MCF 10A (cell line): Measurements from ENCODE around the gene NFATC2IP. TPM values are rescaled to one million over a fixed set of nuclear protein-coding genes. Genes with fewer than 3 reads are reported as not detected.

Experiments
- BruUV-seq: library from RNA; stranded (reverse); fragments of 400-500 nt; replicated peaks from 2 replicates; lab custom pipeline; 2021; lab: Mats Ljungman, UMichigan
- CTCF ChIA-PET: fragments of 300-600 bp; sonication (Branson Sonifier 250); formaldehyde crosslinking; extraction: SDS; loops from one replicate; lab custom pipeline; 2021; ENCODE audit warnings: antibody characterized with exemption, inconsistent platforms; lab: Yijun Ruan, JAX
- POLR2A ChIA-PET: fragments of 300-600, 350-650 bp; sonication (Branson Sonifier 250); formaldehyde crosslinking; extraction: SDS; loops from one replicate; lab custom pipeline; 2020; ENCODE audit warnings: antibody characterized with exemption, inconsistent platforms; lab: Yijun Ruan, JAX
- DNase-seq: peaks from one replicate; pipeline ENCODE4 v3.0.0-alpha.2; 2018; ENCODE audit not compliant: unreplicated experiment
- H3K27ac Mint-ChIP-seq: one replicate; pipeline ENCODE4 v1.8.0; 2022; ENCODE audit warnings: mild to moderate bottlenecking, low read depth, mixed read lengths; ENCODE audit not compliant: unreplicated experiment
- H3K27me3 Mint-ChIP-seq: one replicate; pipeline ENCODE4 v1.8.0; 2022; ENCODE audit warnings: mixed read lengths; ENCODE audit not compliant: insufficient read depth, unreplicated experiment
- H3K36me3 Mint-ChIP-seq: one replicate; pipeline ENCODE4 v1.8.0; 2022; ENCODE audit warnings: mild to moderate bottlenecking, moderate library complexity, mixed read lengths; ENCODE audit not compliant: insufficient read depth, unreplicated experiment
- H3K4me1 Mint-ChIP-seq: one replicate; pipeline ENCODE4 v1.8.0; 2022; ENCODE audit warnings: mixed read lengths; ENCODE audit not compliant: insufficient read depth, unreplicated experiment
- H3K4me3 Mint-ChIP-seq: one replicate; pipeline ENCODE4 v1.8.0; 2022; ENCODE audit warnings: mild to moderate bottlenecking, moderate library complexity, mixed read lengths; ENCODE audit not compliant: unreplicated experiment
- H3K9me3 Mint-ChIP-seq: one replicate; pipeline ENCODE4 v1.8.0; 2022; ENCODE audit warnings: mixed read lengths; ENCODE audit not compliant: unreplicated experiment
- intact Hi-C: fragments of 100-400 bp; cut with micrococcal nuclease; formaldehyde crosslinking; loops from 2 replicates; pipeline ENCODE4 v1.14.1; 2022
- total RNA-seq: library from RNA; stranded (reverse); gene quantifications from 2 replicates; pipeline ENCODE4 v1.2.3, GENCODE V29; 2022
- TF ChIP-seq, protein P1 (sequence below): fragments of 200-600 bp; IDR thresholded peaks from one replicate; pipeline ENCODE4 v1.8.0; 2022; ENCODE audit warnings: antibody characterized with exemption, mild to moderate bottlenecking; ENCODE audit not compliant: unreplicated experiment

The NFATC2IP gene
- total RNA-seq, 1 experiment from 2014 or later = 39.5 TPM

- intact Hi-C loops = no loop called here
- H3K27me3 Mint-ChIP-seq = no peaks in the 10 kb centered on the region
- ChIA-PET CTCF (interaction anchor here (0.8 to 1.5 kb wide), 3 partner anchors 13 to 24 kb away, joined by 3 to 6 read pairs (median 4); no protein-coding TSS in a partner anchor), POLR2A (interaction anchor here (0.7 to 3.7 kb wide), 6 partner anchors 21 to 91 kb away, joined by 3 to 19 read pairs (median 4); partner anchors contain the start of genes SH2B1 and TUFM)
- peaks cover 10% of the 10 kb centered on the region for H3K36me3 Mint-ChIP-seq
- H3K4me1 Mint-ChIP-seq = peaks cover 15% of the 10 kb centered on the region
- no peak overlapping the region for H3K27ac Mint-ChIP-seq
- H3K9me3 Mint-ChIP-seq = no peaks in the 10 kb centered on the region
- H3K4me3 Mint-ChIP-seq = peak overlapping the region; percentile 85
- no peak for DNase-seq
- TF ChIP-seq, protein P1, sequence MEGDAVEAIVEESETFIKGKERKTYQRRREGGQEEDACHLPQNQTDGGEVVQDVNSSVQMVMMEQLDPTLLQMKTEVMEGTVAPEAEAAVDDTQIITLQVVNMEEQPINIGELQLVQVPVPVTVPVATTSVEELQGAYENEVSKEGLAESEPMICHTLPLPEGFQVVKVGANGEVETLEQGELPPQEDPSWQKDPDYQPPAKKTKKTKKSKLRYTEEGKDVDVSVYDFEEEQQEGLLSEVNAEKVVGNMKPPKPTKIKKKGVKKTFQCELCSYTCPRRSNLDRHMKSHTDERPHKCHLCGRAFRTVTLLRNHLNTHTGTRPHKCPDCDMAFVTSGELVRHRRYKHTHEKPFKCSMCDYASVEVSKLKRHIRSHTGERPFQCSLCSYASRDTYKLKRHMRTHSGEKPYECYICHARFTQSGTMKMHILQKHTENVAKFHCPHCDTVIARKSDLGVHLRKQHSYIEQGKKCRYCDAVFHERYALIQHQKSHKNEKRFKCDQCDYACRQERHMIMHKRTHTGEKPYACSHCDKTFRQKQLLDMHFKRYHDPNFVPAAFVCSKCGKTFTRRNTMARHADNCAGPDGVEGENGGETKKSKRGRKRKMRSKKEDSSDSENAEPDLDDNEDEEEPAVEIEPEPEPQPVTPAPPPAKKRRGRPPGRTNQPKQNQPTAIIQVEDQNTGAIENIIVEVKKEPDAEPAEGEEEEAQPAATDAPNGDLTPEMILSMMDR = no peak
- no TSS peak for BruUV-seq
Measured at GRCh38 chr16:28923231-28923587, 27.5 kb upstream of the NFATC2IP start.

DNA sequence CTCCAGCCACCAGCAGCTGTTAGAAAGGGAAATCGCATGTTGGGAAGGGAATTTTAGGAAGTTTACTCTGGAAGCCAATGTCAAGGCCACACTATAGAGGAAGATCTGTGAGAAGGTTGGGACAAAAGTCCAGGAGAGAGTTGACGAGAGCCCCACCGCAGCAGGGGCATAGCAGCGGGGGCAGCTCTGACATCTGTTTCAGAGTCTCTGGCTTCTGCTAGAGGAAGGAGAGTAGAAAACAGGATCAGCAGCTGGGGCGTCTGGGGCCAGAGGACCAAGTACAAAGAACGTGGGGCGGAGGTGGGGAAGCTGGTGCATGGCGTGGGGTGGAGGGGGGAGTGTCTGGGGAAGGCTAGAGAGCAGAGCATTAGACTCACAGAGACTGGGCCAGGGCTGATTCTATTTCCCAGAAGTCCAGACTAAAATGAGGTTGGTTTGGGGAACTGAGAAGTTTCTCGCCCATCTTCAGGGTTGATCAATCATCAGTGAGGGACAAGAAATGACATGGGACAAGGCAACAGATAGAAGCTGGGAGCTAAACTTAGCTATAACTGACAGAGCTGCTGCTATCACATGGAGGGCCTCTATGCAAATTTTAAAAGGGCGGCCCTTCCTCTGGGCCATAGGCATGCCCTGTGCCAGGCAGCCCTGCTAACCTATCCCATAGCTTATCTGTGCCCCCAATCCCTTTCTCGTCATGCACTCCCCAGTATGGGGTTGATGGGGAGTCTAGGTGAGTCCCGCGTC is 26.9 kb upstream of the NFATC2IP start:
- POLR2A ChIA-PET = interaction anchor here (0.8 to 3.7 kb wide), 8 partner anchors 21 to 101 kb away, joined by 3 to 24 read pairs (median 5); partner anchors contain the start of genes ATXN2L, SH2B1 and TUFM
- intact Hi-C loops = no loop called here
- TF ChIP-seq, protein P1 = no peak
- TSS peak; percentile 32 for BruUV-seq
- no peaks in the 10 kb centered on the region for H3K9me3 Mint-ChIP-seq
- H3K4me3 Mint-ChIP-seq = peak overlapping the region; percentile 85
- H3K4me1 Mint-ChIP-seq = peaks cover 15% of the 10 kb centered on the region
- H3K36me3 Mint-ChIP-seq = peaks cover 7% of the 10 kb centered on the region
- CTCF ChIA-PET = interaction anchor here (0.7 to 1.5 kb wide), 6 partner anchors 10 to 59 kb away, joined by 3 to 6 read pairs (median 4); no protein-coding TSS in a partner anchor
- no peak for DNase-seq
- no peaks in the 10 kb centered on the region for H3K27me3 Mint-ChIP-seq
- H3K27ac Mint-ChIP-seq = no peak overlapping the region

DNA sequence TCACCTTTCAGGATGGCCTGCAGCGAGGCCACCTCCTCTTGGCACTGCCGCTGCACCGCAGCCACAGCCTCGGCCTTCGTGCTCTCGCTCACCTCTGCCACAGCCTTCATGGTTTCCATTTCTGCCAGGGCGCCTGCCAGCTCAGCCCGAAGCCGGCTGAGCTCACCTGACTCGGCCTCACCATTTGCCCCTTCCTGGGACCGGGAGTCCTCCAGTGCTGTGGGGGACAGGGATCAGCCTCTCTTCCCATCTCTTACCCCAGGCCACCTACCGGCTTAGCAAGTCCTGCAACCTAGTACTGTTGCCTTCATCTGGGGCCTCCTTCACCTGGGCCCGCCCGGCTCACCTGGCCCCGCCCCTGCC is 26.4 kb upstream of the NFATC2IP start:
- BruUV-seq = no TSS peak
- Mint-ChIP-seq H3K9me3 (no peaks in the 10 kb centered on the region), H3K27me3 (no peaks in the 10 kb centered on the region), H3K4me1 (peaks cover 15% of the 10 kb centered on the region), H3K27ac (no peak overlapping the region), H3K4me3 (peak overlapping the region; percentile 85), H3K36me3 (peaks cover 1% of the 10 kb centered on the region)
- TF ChIP-seq, protein P1 = no peak
- ChIA-PET CTCF (interaction anchor here (0.9 to 1.5 kb wide), 4 partner anchors 17 to 60 kb away, joined by 4 to 6 read pairs (median 6); no protein-coding TSS in a partner anchor), POLR2A (interaction anchor here (0.8 to 3.7 kb wide), 8 partner anchors 20 to 102 kb away, joined by 3 to 24 read pairs (median 10); partner anchors contain the start of genes ATXN2L, NFATC2IP, SH2B1 and TUFM)
- no peak for DNase-seq
- intact Hi-C loops = no loop called here

- BruUV-seq = no TSS peak
- H3K4me3 Mint-ChIP-seq = peak within 1 kb of the TSS; percentile 85
- peak within 1 kb of the TSS; percentile 76 for H3K27ac Mint-ChIP-seq
- H3K4me1 Mint-ChIP-seq = peaks cover 15% of the 10 kb centered on the region
- H3K27me3 Mint-ChIP-seq = no peaks in the 10 kb centered on the region
- TF ChIP-seq, protein P1 = no peak
- DNase-seq = peak; percentile 95
- intact Hi-C loops = loop anchor here (1.0 kb wide), 1 partner anchor 20 kb away; no protein-coding TSS in a partner anchor
- ChIA-PET CTCF (interaction anchor here (1.5 kb wide), 1 partner anchor 22 kb away, joined by 6 read pairs; no protein-coding TSS in a partner anchor), POLR2A (interaction anchor here (0.7 to 4.0 kb wide), 9 partner anchors 13 to 102 kb away, joined by 3 to 27 read pairs (median 16); partner anchors contain the start of genes ATXN2L, NFATC2IP, SH2B1 and TUFM)
- H3K36me3 Mint-ChIP-seq = no peaks in the 10 kb centered on the region
- no peaks in the 10 kb centered on the region for H3K9me3 Mint-ChIP-seq
Measured at GRCh38 chr16:28924762-28925385, 25.9 kb upstream of the NFATC2IP start, which contains the start of gene RABEP2. Gene RABEP2, minus strand, starts transcription at chr16:28925238. Its CDS starts 75 bp downstream, at chr16:28925163.
